ENCODE results near the gene PHLDA1.

The PHLDA1 gene

GRCh38 chr12:76007640-76008039, 23.9 kb downstream of the PHLDA1 start:
- DNase-seq (ENCODE audit: extremely low read depth, low read depth), result no peak
- no peak for TF ChIP-seq CTCF (IDR thresholded peaks at IDR 0.05; ENCODE audit: low read depth, low read length)

- DNase-seq (ENCODE audit: extremely low read depth, low read depth), result no peak
- no peak for TF ChIP-seq CTCF (IDR thresholded peaks at IDR 0.05; ENCODE audit: low read depth, low read length)
Observed at GRCh38 chr12:76006028-76006925, 25.3 kb downstream of the PHLDA1 start.

GRCh38 chr12:76003355-76003638, 28.3 kb downstream of the PHLDA1 start:
- TF ChIP-seq CTCF (IDR thresholded peaks at IDR 0.05; ENCODE audit: low read depth, low read length), result no peak
- DNase-seq (ENCODE audit: extremely low read depth, low read depth), result no peak

- TF ChIP-seq CTCF (IDR thresholded peaks at IDR 0.05; ENCODE audit: low read depth, low read length), result no peak
Observed at GRCh38 chr12:76002598-76003354, 28.8 kb downstream of the PHLDA1 start.

GRCh38 chr12:75998292-75999063, 33.1 kb downstream of the PHLDA1 start:
- DNase-seq (ENCODE audit: extremely low read depth, low read depth), result no peak
- TF ChIP-seq CTCF (IDR thresholded peaks at IDR 0.05; ENCODE audit: low read depth, low read length), result no peak

More at GRCh38 chr12:76002598-76003354, 28.8 kb downstream of the PHLDA1 start:
- no peak for DNase-seq (ENCODE audit: extremely low read depth, low read depth)

GRCh38 chr12:75997658-75998057, 33.9 kb downstream of the PHLDA1 start:
- no peak for DNase-seq (ENCODE audit: extremely low read depth, low read depth)
- no peak for TF ChIP-seq CTCF (IDR thresholded peaks at IDR 0.05; ENCODE audit: low read depth, low read length)

Data from AG09319 (cell line).